ENCODE data around the gene SLC25A21.

Gene SLC25A21

DNA sequence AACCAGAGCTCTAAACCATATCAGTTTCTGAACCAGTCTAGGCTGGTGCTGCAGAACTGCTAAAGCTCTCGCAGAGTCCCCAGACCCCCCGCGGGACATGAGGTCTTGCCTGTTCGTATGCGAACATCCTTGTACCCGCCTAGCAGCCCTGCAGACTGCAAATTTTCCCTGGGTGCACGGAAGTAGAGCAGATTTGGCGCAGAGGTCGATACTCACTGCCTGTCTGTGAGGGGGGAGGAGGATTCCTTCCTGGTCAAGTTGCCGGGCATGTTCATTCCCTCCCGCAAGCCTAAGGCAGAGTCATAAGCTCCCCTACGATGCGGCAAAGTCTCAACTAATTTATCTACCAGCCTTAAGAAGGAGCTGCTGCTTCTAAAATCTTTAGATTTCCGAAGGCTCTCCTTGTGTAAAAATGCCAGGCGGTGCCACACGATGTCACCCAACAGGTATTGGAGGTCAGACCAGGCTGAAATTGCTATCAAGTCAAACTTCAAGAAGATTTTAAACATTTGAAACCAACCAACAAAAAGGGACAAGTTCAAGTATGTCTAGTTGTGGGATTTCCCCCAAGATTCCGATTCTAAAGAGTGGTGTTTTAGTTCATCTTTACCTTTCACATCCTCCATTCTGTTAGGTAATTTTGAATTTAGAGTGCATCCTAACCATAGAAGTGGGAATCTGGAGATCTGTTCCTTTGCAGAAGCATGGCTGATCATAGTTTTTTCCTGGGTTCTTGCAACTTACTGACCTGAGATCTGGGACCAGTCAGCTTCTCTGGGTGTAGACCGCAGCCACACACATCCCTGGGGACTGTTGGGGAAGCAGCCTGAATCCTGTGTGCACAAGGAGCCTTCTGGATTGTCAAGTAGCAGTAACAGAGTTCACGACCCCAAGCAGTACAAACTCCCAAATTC lies 512.3 kb downstream of the SLC25A21 start:
- no peak for DNase-seq (ENCODE audit: low read depth)
- no peak overlapping the region for H3K4me3 ChIP-seq (ENCODE audit: low read length)
- TF ChIP-seq, protein P1, sequence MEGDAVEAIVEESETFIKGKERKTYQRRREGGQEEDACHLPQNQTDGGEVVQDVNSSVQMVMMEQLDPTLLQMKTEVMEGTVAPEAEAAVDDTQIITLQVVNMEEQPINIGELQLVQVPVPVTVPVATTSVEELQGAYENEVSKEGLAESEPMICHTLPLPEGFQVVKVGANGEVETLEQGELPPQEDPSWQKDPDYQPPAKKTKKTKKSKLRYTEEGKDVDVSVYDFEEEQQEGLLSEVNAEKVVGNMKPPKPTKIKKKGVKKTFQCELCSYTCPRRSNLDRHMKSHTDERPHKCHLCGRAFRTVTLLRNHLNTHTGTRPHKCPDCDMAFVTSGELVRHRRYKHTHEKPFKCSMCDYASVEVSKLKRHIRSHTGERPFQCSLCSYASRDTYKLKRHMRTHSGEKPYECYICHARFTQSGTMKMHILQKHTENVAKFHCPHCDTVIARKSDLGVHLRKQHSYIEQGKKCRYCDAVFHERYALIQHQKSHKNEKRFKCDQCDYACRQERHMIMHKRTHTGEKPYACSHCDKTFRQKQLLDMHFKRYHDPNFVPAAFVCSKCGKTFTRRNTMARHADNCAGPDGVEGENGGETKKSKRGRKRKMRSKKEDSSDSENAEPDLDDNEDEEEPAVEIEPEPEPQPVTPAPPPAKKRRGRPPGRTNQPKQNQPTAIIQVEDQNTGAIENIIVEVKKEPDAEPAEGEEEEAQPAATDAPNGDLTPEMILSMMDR (conservative IDR thresholded peaks at IDR 0.05; ENCODE audit: low read depth, low read length), result no peak

DNA sequence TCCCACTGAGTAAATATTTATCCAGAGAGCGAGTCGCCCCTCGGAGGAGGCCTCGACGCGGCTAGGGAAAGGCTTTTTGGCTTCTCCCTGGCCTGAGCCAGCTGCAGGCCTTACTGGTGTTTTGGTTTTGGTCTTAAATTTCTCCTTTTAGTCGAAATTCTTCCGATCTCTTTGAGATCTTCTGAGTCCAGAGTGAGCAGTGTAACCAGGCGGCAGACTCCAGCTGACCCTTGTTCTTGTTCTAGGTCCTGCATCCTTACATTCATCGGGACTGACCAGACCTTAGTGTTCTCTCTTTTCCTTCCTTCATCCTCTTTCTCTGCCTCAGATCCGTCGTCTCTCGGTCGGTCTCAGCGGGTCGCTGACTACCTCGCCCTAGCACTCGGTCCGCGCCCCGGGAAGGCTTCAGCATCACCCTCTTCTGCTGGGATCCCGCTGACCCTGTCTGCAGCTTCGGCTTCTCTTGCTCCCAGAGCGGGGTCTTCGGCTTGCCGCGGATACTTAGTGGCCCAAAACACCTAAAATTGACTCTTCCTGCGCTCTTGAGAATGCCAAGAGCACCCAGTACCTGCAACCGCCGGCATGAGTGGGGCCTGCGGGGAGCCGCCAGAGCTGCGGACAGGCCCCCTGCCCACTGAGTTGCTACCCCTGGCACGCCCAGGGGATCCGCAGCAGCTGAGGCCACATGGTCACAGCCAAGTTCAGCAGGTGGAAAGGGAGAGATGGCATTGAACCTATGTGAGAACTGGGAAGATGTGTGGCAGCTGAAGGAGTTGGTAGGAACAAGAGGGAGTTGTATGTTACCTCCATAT lies 513.2 kb downstream of the SLC25A21 start:
- no peak for DNase-seq (ENCODE audit: low read depth)
- no peak overlapping the region for H3K4me3 ChIP-seq (ENCODE audit: low read length)
- TF ChIP-seq, protein P1 (conservative IDR thresholded peaks at IDR 0.05; ENCODE audit: low read depth, low read length), result no peak

DNA sequence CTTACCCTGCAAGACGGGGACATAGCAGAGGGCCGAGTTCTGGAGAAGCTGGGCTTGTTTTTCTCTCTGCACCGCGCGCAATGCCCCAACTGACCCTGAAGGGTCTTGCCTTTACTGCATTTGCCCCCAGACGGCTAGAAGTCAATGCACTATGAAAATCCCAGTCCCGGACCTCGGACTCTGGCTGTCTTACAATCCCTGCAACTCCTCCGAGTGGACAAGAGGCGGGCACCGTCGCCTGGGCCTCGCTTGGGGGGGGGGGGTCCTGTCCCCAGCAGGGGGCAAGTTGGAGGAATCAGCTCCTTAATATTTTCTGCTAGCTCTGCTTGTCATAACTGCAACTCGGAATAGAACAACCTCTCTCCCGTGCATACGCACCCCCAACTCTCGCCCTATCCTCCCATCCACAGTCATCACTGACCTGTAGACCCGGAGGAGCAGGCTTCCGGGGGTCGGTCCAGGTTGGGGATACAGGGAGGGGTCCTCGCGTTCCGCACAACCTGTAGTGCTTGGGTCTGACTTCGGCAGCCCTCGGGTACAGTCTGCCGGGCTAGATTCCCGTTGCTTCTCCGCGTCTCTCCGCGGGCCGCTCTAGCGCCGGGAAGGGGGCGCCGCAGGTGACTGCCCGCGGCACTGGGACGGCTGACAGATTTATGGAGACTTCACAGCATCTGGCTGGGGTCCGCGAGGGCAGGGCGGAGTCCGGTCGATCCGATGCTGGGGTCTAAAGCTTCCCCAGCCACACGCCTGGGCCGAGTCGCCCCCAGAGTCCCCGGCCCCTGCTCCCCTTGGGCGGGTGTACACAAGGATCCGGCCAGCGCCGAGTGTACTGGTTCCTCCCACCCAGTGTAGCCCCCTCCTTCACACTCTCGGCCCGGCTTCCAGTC lies 514.0 kb downstream of the SLC25A21 start:
- TF ChIP-seq, protein P1 (conservative IDR thresholded peaks at IDR 0.05; ENCODE audit: low read depth, low read length), result no peak

DNA sequence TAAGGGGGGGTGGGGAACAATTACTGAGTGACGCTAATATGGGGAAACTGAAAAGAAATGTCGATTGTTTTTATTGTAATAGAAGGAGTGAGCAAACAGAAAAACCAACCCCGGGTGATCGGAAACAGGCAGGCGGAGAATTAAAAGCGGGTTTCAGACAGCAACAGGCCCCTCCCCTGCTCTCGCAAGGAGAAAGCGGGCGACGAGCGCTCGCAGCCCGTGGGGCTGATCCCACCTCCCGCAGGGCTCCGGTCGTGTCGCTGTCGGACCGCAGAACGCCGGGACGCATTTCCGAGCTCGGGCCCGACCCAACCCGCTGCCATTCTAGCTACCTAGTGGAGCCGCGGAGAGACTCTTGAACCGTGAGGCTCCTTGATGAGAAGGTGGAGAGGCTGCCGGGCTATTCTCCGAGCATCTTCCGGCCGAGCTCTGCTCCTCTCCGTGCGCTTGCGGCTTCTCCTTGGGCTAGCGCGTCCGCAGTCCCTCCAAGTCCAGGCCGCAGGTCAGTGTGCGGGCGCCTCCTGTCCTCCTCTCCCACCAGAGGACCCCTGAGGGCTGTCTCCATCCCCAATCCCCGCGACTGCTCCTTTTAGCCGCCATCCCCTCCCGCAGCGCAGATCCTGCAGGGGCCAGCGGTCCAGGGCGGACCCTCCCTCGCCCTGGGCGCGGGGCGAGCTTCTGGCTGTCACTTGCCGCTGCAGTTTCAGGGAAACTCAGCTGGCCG lies 514.8 kb downstream of the SLC25A21 start:
- no peak for DNase-seq (ENCODE audit: low read depth)
- TF ChIP-seq, protein P1 (conservative IDR thresholded peaks at IDR 0.05; ENCODE audit: low read depth, low read length), result no peak
- H3K4me3 ChIP-seq (ENCODE audit: low read length), result no peak overlapping the region

More for the DNA sequence above, 514.0 kb downstream of the SLC25A21 start:
- DNase-seq (ENCODE audit: low read depth), result no peak
- H3K4me3 ChIP-seq (ENCODE audit: low read length), result no peak overlapping the region

DNA sequence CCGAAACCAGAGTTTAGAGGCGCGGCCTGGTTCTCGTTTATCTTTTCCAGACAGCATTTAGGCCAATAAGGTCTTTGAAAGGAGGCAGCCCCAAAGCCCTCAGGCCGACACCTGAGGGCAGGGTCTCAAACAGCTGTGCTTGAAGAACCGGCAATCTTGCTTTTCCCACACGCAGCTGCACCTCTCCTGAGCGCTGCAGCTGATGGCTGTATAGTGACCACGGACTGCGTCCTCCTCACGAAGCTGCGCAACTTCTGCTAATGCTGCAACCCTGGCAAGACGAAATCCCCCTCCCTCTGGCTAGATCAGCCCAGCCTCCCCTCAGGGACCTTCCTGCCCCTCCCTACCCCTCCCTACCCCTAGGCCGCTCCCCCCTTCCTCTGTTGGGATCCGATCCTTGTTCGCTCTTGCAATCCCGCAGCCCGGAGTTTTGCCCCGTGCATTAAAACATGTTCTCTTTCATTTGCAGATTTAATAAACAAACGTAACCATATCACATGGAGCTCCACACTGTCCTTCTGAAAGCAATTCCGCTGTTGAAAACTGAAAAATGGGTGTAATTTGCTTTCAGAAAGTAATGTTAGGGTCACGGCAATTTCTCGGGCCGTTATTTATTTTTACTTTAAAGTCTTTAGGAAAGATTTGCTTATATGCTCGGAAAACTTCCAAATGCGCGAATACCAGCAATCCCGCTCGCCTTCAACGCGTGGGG lies 515.6 kb downstream of the SLC25A21 start:
- H3K4me3 ChIP-seq (ENCODE audit: low read length), result no peak overlapping the region
- TF ChIP-seq, protein P1 (conservative IDR thresholded peaks at IDR 0.05; ENCODE audit: low read depth, low read length), result no peak
- no peak for DNase-seq (ENCODE audit: low read depth)
